ENCODE data around the gene CCDC70. TPM values are rescaled to one million over a fixed set of nuclear protein-coding genes. Genes with fewer than 3 reads are reported as not detected.

Gene CCDC70
- total RNA-seq, 1 donor from 2014 or later, result not detected

- no peak for TF ChIP-seq CTCF (IDR thresholded peaks at IDR 0.05; ENCODE audit: insufficient read depth, low read length, severe bottlenecking)
- no peak for DNase-seq (ENCODE audit: low read depth)
- Histone ChIP-seq H3K27me3 (ENCODE audit: control insufficient read depth, insufficient read depth, low read length) (peaks cover 4% of the 10 kb centered on the region), H3K4me3 (ENCODE audit: low read depth, low read length) (no peak overlapping the region), H3K36me3 (ENCODE audit: control insufficient read depth, insufficient read depth, low read length) (no peaks in the 10 kb centered on the region)
- no peak for FAIRE-seq
Observed at GRCh38 chr13:51825681-51826254, 36.0 kb upstream of the CCDC70 start.

- no peak for TF ChIP-seq CTCF (IDR thresholded peaks at IDR 0.05; ENCODE audit: insufficient read depth, low read length, severe bottlenecking)
- FAIRE-seq, result no peak
- no peak overlapping the region for H3K4me3 ChIP-seq (ENCODE audit: low read depth, low read length)
- H3K27me3 ChIP-seq (ENCODE audit: control insufficient read depth, insufficient read depth, low read length), result peaks cover 2% of the 10 kb centered on the region
- H3K36me3 ChIP-seq (ENCODE audit: control insufficient read depth, insufficient read depth, low read length), result no peaks in the 10 kb centered on the region
- DNase-seq (ENCODE audit: low read depth), result peak; percentile 46
Observed at GRCh38 chr13:51826606-51827005, 35.2 kb upstream of the CCDC70 start.

- FAIRE-seq (no peak), DNase-seq (ENCODE audit: low read depth) (no peak)
- Histone ChIP-seq H3K36me3 (ENCODE audit: control insufficient read depth, insufficient read depth, low read length) (no peaks in the 10 kb centered on the region), H3K4me3 (ENCODE audit: low read depth, low read length) (no peak overlapping the region), H3K27me3 (ENCODE audit: control insufficient read depth, insufficient read depth, low read length) (peaks cover 2% of the 10 kb centered on the region)
- TF ChIP-seq CTCF (IDR thresholded peaks at IDR 0.05; ENCODE audit: insufficient read depth, low read length, severe bottlenecking), result no peak
Observed at GRCh38 chr13:51827254-51827653, 34.5 kb upstream of the CCDC70 start.

- peaks cover 4% of the 10 kb centered on the region for H3K27me3 ChIP-seq (ENCODE audit: control insufficient read depth, insufficient read depth, low read length)
- no peaks in the 10 kb centered on the region for H3K36me3 ChIP-seq (ENCODE audit: control insufficient read depth, insufficient read depth, low read length)
- TF ChIP-seq CTCF (IDR thresholded peaks at IDR 0.05; ENCODE audit: insufficient read depth, low read length, severe bottlenecking), result no peak
- FAIRE-seq (peak; percentile 58), DNase-seq (ENCODE audit: low read depth) (no peak)
- H3K4me3 ChIP-seq (ENCODE audit: low read depth, low read length), result no peak overlapping the region
Observed at GRCh38 chr13:51828730-51829567, 32.8 kb upstream of the CCDC70 start.

- DNase-seq (ENCODE audit: low read depth) (no peak), FAIRE-seq (no peak)
- Histone ChIP-seq H3K27me3 (ENCODE audit: control insufficient read depth, insufficient read depth, low read length) (peaks cover 4% of the 10 kb centered on the region), H3K4me3 (ENCODE audit: low read depth, low read length) (no peak overlapping the region), H3K36me3 (ENCODE audit: control insufficient read depth, insufficient read depth, low read length) (no peaks in the 10 kb centered on the region)
- TF ChIP-seq CTCF (IDR thresholded peaks at IDR 0.05; ENCODE audit: insufficient read depth, low read length, severe bottlenecking), result no peak
Observed at GRCh38 chr13:51829568-51829899, 32.2 kb upstream of the CCDC70 start.
